ENCODE results near the gene METTL13. TPM values are rescaled to one million over a fixed set of nuclear protein-coding genes. Genes with fewer than 3 reads are reported as not detected.

Gene METTL13
- polyA plus RNA-seq, 3 donors: 8.8 to 18.5 (median 16.0) TPM

DNA sequence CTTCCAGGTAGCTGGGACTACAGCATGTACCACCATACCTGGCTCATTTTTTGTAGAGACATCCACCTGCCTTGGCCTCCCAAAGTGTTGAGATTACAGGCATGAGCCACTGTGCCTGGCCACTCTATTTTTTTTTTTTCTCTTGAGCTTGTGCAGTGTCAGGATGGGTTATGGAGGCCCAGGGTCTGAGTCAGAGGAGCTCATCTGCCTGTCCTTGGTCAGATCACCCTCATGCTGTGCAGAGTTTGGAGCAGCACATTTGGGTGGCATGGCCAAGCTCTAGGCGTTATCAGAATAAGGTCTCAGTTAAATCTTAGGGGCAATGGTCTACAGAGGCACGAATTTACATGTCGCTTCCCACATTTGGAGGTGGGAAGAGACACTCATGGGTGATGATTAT is 16.9 kb downstream of the METTL13 start:
- intact Hi-C loops (cut with micrococcal nuclease): no loop called here
- TF ChIP-seq, protein P1, sequence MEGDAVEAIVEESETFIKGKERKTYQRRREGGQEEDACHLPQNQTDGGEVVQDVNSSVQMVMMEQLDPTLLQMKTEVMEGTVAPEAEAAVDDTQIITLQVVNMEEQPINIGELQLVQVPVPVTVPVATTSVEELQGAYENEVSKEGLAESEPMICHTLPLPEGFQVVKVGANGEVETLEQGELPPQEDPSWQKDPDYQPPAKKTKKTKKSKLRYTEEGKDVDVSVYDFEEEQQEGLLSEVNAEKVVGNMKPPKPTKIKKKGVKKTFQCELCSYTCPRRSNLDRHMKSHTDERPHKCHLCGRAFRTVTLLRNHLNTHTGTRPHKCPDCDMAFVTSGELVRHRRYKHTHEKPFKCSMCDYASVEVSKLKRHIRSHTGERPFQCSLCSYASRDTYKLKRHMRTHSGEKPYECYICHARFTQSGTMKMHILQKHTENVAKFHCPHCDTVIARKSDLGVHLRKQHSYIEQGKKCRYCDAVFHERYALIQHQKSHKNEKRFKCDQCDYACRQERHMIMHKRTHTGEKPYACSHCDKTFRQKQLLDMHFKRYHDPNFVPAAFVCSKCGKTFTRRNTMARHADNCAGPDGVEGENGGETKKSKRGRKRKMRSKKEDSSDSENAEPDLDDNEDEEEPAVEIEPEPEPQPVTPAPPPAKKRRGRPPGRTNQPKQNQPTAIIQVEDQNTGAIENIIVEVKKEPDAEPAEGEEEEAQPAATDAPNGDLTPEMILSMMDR (IDR thresholded peaks at IDR 0.05): no peak
- no peaks in the 10 kb centered on the region for H3K79me2 ChIP-seq (ENCODE audit: insufficient read depth, low read length)
- H2AFZ ChIP-seq (ENCODE audit: insufficient read depth, low read depth, low read length, poor library complexity, severe bottlenecking): no peak overlapping the region
- DNase-seq: no peak
- Mint-ChIP-seq H3K9me3 (no peaks in the 10 kb centered on the region), H3K4me3 (no peak overlapping the region), H3K27ac (peak overlapping the region in 3 of 7 donors; percentile 0 to 21 (median 5)), H3K27me3 (ENCODE audit: low read depth in 3 of 3) (peaks cover 0 to 2% (median 0%) of the 10 kb centered on the region in 3 donors), H3K36me3 (peaks cover 46 to 63% of the 10 kb centered on the region in 2 donors), H3K4me1 (peaks cover 18% of the 10 kb centered on the region)
- peaks cover 51 to 73% of the 10 kb centered on the region in 2 donors for H3K36me3 ChIP-seq (replicated peaks in 1 of 2; ENCODE audit: control insufficient read depth in 1 of 2, insufficient read depth in 2 of 2, low read length in 2 of 2)
- H3K9ac ChIP-seq (ENCODE audit: insufficient read depth, low read length, poor library complexity, severe bottlenecking): no peak overlapping the region
- no peaks in the 10 kb centered on the region for H4K20me1 ChIP-seq (ENCODE audit: insufficient read depth, low read length)
- no peak overlapping the region for H3K4me3 ChIP-seq (replicated peaks in 1 of 3; ENCODE audit: low read depth in 2 of 3, low read length in 3 of 3)
- no peak overlapping the region for H3K27ac ChIP-seq (ENCODE audit: low read depth in 1 of 2, low read length in 2 of 2)
- 100% methylated on average over 3 of the region's 3 CpGs for WGBS (ENCODE audit: insufficient coverage)
- H3K9me3 ChIP-seq (replicated peaks in 1 of 2; ENCODE audit: control insufficient read depth in 1 of 2, insufficient read depth in 1 of 2, low read length in 2 of 2): no peaks in the 10 kb centered on the region
- H3K4me1 ChIP-seq (ENCODE audit: control insufficient read depth in 1 of 2, insufficient read depth in 2 of 2, low read length in 2 of 2): peaks cover 6 to 12% of the 10 kb centered on the region in 2 donors
- H3K4me2 ChIP-seq (replicated peaks; ENCODE audit: extremely low read depth, low read length, poor library complexity, severe bottlenecking): no peak overlapping the region
- H3K27me3 ChIP-seq (ENCODE audit: control insufficient read depth in 2 of 2, insufficient read depth in 2 of 2, low read length in 2 of 2): no peaks in the 10 kb centered on the region

DNA sequence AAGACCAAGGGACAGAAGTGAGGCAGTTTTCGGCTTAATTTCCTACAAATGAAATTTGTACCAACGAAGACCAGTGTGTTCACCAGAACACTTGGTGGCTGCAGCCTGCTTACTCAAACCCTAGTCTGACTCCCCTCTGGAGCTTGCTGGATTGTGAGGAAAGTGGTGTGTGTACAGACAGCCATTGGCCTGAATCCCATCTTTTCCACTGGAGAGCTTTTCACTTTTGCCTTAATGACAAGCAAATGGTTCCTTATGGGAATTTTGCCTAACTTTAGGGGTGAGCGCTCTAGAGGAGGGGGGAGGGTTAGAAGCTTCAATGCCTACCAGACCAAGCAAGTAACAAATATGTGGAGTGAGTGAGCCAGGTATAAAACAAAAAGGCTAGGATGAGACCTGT is 17.3 kb downstream of the METTL13 start:
- Mint-ChIP-seq H3K4me1 (peaks cover 22% of the 10 kb centered on the region), H3K27ac (peak overlapping the region in 3 of 7 donors; percentile 2 to 70 (median 21)), H3K27me3 (ENCODE audit: low read depth in 3 of 3) (peaks cover 0 to 2% (median 0%) of the 10 kb centered on the region in 3 donors), H3K9me3 (no peaks in the 10 kb centered on the region), H3K4me3 (no peak overlapping the region), H3K36me3 (peaks cover 46 to 62% of the 10 kb centered on the region in 2 donors)
- Histone ChIP-seq H4K20me1 (ENCODE audit: insufficient read depth, low read length) (no peaks in the 10 kb centered on the region), H3K79me2 (ENCODE audit: insufficient read depth, low read length) (no peaks in the 10 kb centered on the region), H3K27ac (ENCODE audit: low read depth in 1 of 2, low read length in 2 of 2) (no peak overlapping the region), H3K4me1 (ENCODE audit: control insufficient read depth in 1 of 2, insufficient read depth in 2 of 2, low read length in 2 of 2) (peaks cover 6 to 12% of the 10 kb centered on the region in 2 donors), H3K36me3 (replicated peaks in 1 of 2; ENCODE audit: control insufficient read depth in 1 of 2, insufficient read depth in 2 of 2, low read length in 2 of 2) (peaks cover 47 to 68% of the 10 kb centered on the region in 2 donors), H3K4me3 (replicated peaks in 1 of 3; ENCODE audit: low read depth in 2 of 3, low read length in 3 of 3) (no peak overlapping the region), H3K4me2 (replicated peaks; ENCODE audit: extremely low read depth, low read length, poor library complexity, severe bottlenecking) (no peak overlapping the region), H3K27me3 (ENCODE audit: control insufficient read depth in 2 of 2, insufficient read depth in 2 of 2, low read length in 2 of 2) (no peaks in the 10 kb centered on the region), H3K9ac (ENCODE audit: insufficient read depth, low read length, poor library complexity, severe bottlenecking) (no peak overlapping the region), H3K9me3 (replicated peaks in 1 of 2; ENCODE audit: control insufficient read depth in 1 of 2, insufficient read depth in 1 of 2, low read length in 2 of 2) (no peaks in the 10 kb centered on the region), H2AFZ (ENCODE audit: insufficient read depth, low read depth, low read length, poor library complexity, severe bottlenecking) (no peak overlapping the region)
- WGBS (ENCODE audit: insufficient coverage): 90% methylated on average over 2 of the region's 3 CpGs
- DNase-seq: no peak
- TF ChIP-seq, protein P1 (IDR thresholded peaks at IDR 0.05): no peak
- intact Hi-C loops (cut with micrococcal nuclease): no loop called here

All from CD14-positive monocyte (primary cell).